SK-N-MC (cell line): ENCODE results near the gene DCST2.

Source experiments
- EZH2 ChIP-seq: fragments of 200-600 bp; sonication (generic); IDR thresholded peaks from one replicate; pipeline ENCODE4 v1.6.1; 2017; ENCODE audit warnings: antibody characterized with exemption
- FOXP2 ChIP-seq: optimal IDR thresholded peaks from 2 replicates; pipeline ENCODE3; 2011; ENCODE audit warnings: mild to moderate bottlenecking, moderate library complexity; ENCODE audit not compliant: insufficient read depth; ENCODE audit errors: extremely low read length, control extremely low read depth
- POLR2AphosphoS5 ChIP-seq: IDR thresholded peaks from 2 replicates; pipeline ENCODE4 v1.6.1; 2012; ENCODE audit warnings: mild to moderate bottlenecking, low read depth, low read length, borderline replicate concordance

DNA sequence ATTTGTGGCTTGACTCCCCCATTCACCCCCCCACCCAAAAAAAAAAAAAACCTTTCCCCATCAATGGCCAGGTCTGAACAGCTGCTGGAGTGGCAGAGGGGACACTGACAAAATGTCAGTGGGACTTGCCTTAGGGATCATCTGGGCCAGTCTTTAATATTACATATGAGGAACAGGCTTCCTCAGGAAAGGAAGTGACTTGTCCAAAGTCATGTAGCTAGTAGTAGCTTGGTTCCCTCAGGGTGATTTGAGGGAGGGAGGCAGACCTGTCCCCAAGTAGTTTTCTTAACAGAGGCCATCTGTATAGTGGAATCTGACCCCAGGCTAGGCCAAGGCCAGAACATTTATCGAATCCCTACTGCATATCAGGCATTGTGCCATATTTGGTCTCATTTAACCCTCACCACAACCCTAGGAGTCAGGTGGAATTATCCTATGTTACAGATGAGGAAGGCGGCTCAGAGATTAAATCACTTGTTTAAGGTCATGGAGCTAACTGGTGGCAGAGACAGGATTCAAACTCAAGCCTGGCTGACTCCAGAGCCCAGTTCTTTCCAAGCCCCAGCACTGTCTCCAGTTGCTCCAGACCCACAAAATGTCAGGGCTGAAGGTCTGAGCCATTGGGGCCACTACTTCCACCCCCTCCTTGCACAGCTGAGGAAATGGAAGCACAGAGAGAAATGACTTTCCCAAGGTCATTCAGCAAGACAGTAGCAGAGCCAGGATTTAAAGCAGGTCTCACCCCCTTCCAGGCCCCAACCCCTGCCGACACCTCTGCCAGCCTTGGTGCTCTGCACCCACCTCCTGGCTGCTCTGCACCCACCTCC, 20.6 kb downstream of the DCST2 start:
- TF ChIP-seq EZH2 (no peak), POLR2AphosphoS5 (no peak), FOXP2 (no peak)
